Skin epidermis (tissue), 12 donors: ENCODE results near the gene ARSJ.

Experiments
- H3K27ac ChIP-seq, 21 experiments: fragments of 200-600 bp; sonication (generic) in 11 of 21; one replicate each; pipeline ENCODE4 v1.5.0; 2020; ENCODE audit warnings: mild to moderate bottlenecking in 3 of 21, inconsistent platforms in 2 of 21, moderate library complexity in 2 of 21
- H3K4me3 ChIP-seq, 7 experiments: fragments of 200-600 bp; sonication (generic) in 2 of 7; one replicate each; pipeline ENCODE4 v1.5.0; 2020; ENCODE audit warnings: inconsistent platforms in 2 of 7, mild to moderate bottlenecking in 2 of 7, moderate library complexity in 1 of 7

ARSJ gene

GRCh38 chr4:113869743-113870375 lies 109.6 kb downstream of the ARSJ start:
- Histone ChIP-seq H3K4me3 (no peak overlapping the region), H3K27ac (no peak overlapping the region)

- no peak overlapping the region for H3K27ac ChIP-seq
Measured at GRCh38 chr4:113866611-113867010, 112.8 kb downstream of the ARSJ start.

GRCh38 chr4:113858924-113859323 lies 120.5 kb downstream of the ARSJ start:
- Histone ChIP-seq H3K27ac (no peak overlapping the region), H3K4me3 (no peak overlapping the region)

More at GRCh38 chr4:113866611-113867010, 112.8 kb downstream of the ARSJ start:
- H3K4me3 ChIP-seq, result no peak overlapping the region

- H3K27ac ChIP-seq, result no peak overlapping the region
Measured at GRCh38 chr4:113851816-113852215, 127.6 kb downstream of the ARSJ start.

More at GRCh38 chr4:113851816-113852215, 127.6 kb downstream of the ARSJ start:
- no peak overlapping the region for H3K4me3 ChIP-seq
